Liver (tissue), 9 donors: ENCODE measurements around the gene DNAJC5. TPM values are rescaled to one million over a fixed set of nuclear protein-coding genes. Genes with fewer than 3 reads are reported as not detected.

Source experiments
- DNase-seq: peaks from one replicate; pipeline ENCODE4 v3.0.0-alpha.2; 2017; ENCODE audit warnings: low spot score
- H3K27ac ChIP-seq, 2 donors: one replicate each; pipeline ENCODE4 v1.7.0; 2013; ENCODE audit warnings: inconsistent platforms in 2 of 2, low read length in 2 of 2, control low read depth in 1 of 2, low read depth in 1 of 2, mild to moderate bottlenecking in 1 of 2
- H3K27me3 ChIP-seq, 4 donors: one replicate each; pipeline versions ENCODE4 v1.6.1 to v1.7.0; 2013; ENCODE audit warnings: low read length in 3 of 4, inconsistent platforms in 1 of 4, mild to moderate bottlenecking in 1 of 4, moderate library complexity in 1 of 4; ENCODE audit not compliant: control insufficient read depth in 4 of 4, insufficient read depth in 4 of 4
- H3K36me3 ChIP-seq, 4 donors: one replicate each; pipeline versions ENCODE4 v1.6.1 to v1.7.0; 2013; ENCODE audit warnings: low read length in 3 of 4, mild to moderate bottlenecking in 3 of 4, low read depth in 1 of 4, moderate library complexity in 1 of 4; ENCODE audit not compliant: control insufficient read depth in 4 of 4, insufficient read depth in 3 of 4
- H3K4me1 ChIP-seq, 4 donors: one replicate each; pipeline versions ENCODE4 v1.6.1 to v1.7.0; 2013; ENCODE audit warnings: low read length in 3 of 4, mild to moderate bottlenecking in 3 of 4, moderate library complexity in 1 of 4; ENCODE audit not compliant: control insufficient read depth in 4 of 4, insufficient read depth in 4 of 4
- H3K4me3 ChIP-seq, 3 donors: one replicate each; pipeline versions ENCODE4 v1.6.1 to v1.7.0; 2013; ENCODE audit warnings: low read length in 3 of 3, control low read depth in 1 of 3, low read depth in 1 of 3, mild to moderate bottlenecking in 1 of 3
- H3K9ac ChIP-seq, 2 donors: one replicate each; pipeline ENCODE4 v1.7.0; 2013; ENCODE audit warnings: low read length in 2 of 2, mild to moderate bottlenecking in 2 of 2, moderate library complexity in 2 of 2, control low read depth in 1 of 2, low read depth in 1 of 2
- H3K9me3 ChIP-seq, 4 donors: one replicate each; pipeline versions ENCODE4 v1.6.1 to v1.7.0; 2013; ENCODE audit warnings: low read length in 3 of 4; ENCODE audit not compliant: control insufficient read depth in 4 of 4
- EGR1 ChIP-seq, 2 donors: IDR thresholded peaks; 2 replicates each; pipeline ENCODE4 v1.6.1; 2016 to 2018; ENCODE audit warnings: antibody characterized with exemption in 2 of 2, low read depth in 2 of 2
- FOXA1 ChIP-seq: IDR thresholded peaks from 2 replicates; pipeline ENCODE4 v1.6.1; 2016; ENCODE audit warnings: antibody characterized with exemption
- FOXA2 ChIP-seq: IDR thresholded peaks from 2 replicates; pipeline ENCODE4 v1.6.1; 2016; ENCODE audit warnings: antibody characterized with exemption
- GABPA ChIP-seq, 2 donors: IDR thresholded peaks in 1 of 2; conservative IDR thresholded peaks in 1 of 2; 2 replicates each; pipeline ENCODE4 v1.6.1; 2016; ENCODE audit warnings: antibody characterized with exemption in 2 of 2, mild to moderate bottlenecking in 1 of 2, moderate library complexity in 1 of 2
- HNF4A ChIP-seq, 2 donors: conservative IDR thresholded peaks; 2 replicates each; pipeline ENCODE4 v1.6.1; 2016; ENCODE audit warnings: antibody characterized with exemption in 2 of 2, mild to moderate bottlenecking in 2 of 2
- HNF4G ChIP-seq: IDR thresholded peaks from 2 replicates; pipeline ENCODE4 v1.6.1; 2016; ENCODE audit warnings: antibody characterized with exemption
- JUND ChIP-seq, 2 donors: IDR thresholded peaks; 2 replicates each; pipeline ENCODE4 v1.6.1; 2016; ENCODE audit warnings: antibody characterized with exemption in 2 of 2
- NR2F2 ChIP-seq: IDR thresholded peaks from 2 replicates; pipeline ENCODE4 v1.6.1; 2016; ENCODE audit warnings: antibody characterized with exemption
- RAD21 ChIP-seq, 2 donors: IDR thresholded peaks; 2 replicates each; pipeline ENCODE4 v1.6.1; 2016; ENCODE audit warnings: antibody characterized with exemption in 2 of 2, mild to moderate bottlenecking in 2 of 2
- RXRA ChIP-seq, 2 donors: IDR thresholded peaks; 2 replicates each; pipeline ENCODE4 v1.6.1; 2017 to 2018; ENCODE audit warnings: antibody characterized with exemption in 2 of 2, mild to moderate bottlenecking in 1 of 2
- SP1 ChIP-seq: IDR thresholded peaks from 2 replicates; pipeline ENCODE4 v1.6.1; 2018; ENCODE audit warnings: antibody characterized with exemption, mild to moderate bottlenecking
- TAF1 ChIP-seq: conservative IDR thresholded peaks from 2 replicates; pipeline ENCODE4 v1.6.1; 2016; ENCODE audit warnings: antibody characterized with exemption, mild to moderate bottlenecking
- YY1 ChIP-seq: IDR thresholded peaks from 2 replicates; pipeline ENCODE4 v1.6.1; 2016; ENCODE audit warnings: antibody characterized with exemption, mild to moderate bottlenecking
- ZBTB33 ChIP-seq: IDR thresholded peaks from 2 replicates; pipeline ENCODE4 v1.6.1; 2016; ENCODE audit warnings: antibody characterized with exemption
- WGBS: extraction: QIAGEN DNeasy Blood & Tissue Kit; methylation state at CpG from one replicate; pipeline ENCODE4 v1.1.7; 2013; 5-methylcytosine and 5-hydroxymethylcytosine counted together
- polyA plus RNA-seq, 2 donors: library from polyadenylated mRNA; stranded (reverse) in 1 of 2; unstranded in 1 of 2; fragments of 200-250 nt in 1 of 2; fragments of >200 nt in 1 of 2; fragmentation: Nextera tagmentation in 1 of 2; extraction: Ambion mirVana in 1 of 2; gene quantifications; one replicate each; pipeline versions ENCODE4 v1.2.1 to v1.2.3, GENCODE V29; 2013 to 2015
- total RNA-seq, 2 donors: library from RNA; depleted of rRNA; stranded (reverse); fragments of >200 nt; gene quantifications; one replicate each; pipeline ENCODE4 v1.2.3, GENCODE V29; 2014
- TF ChIP-seq, protein P1 (sequence below): IDR thresholded peaks from 2 replicates; pipeline ENCODE4 v1.6.1; 2016; ENCODE audit warnings: antibody characterized with exemption
- TF ChIP-seq, protein P2 (sequence below): fragments of 150-350 bp; IDR thresholded peaks from 2 replicates; pipeline ENCODE4 v1.5.1; 2017; ENCODE audit warnings: improper control_type of control experiment, low read depth, low read length; ENCODE audit not compliant: missing input control
- TF ChIP-seq, protein P3 (sequence below): IDR thresholded peaks from 2 replicates; pipeline ENCODE4 v1.6.1; 2016; ENCODE audit warnings: antibody characterized with exemption, mild to moderate bottlenecking
- TF ChIP-seq, protein P4 (sequence below): IDR thresholded peaks from 2 replicates; pipeline ENCODE4 v1.6.1; 2016; ENCODE audit warnings: antibody characterized with exemption
- donor health status: healthy.
- donor health status: healthy.
- donor health status: healthy.
- donor health status: healthy.
- donor health status: healthy.

The DNAJC5 gene
- total and polyA plus RNA-seq, 4 donors, result 8.2 to 28.6 (median 18.7) TPM

- no peaks in the 10 kb centered on the region for H3K27me3 ChIP-seq
- WGBS, result 65% methylated on average over 4 of the region's 4 CpGs
- no peak overlapping the region for H3K27ac ChIP-seq
- no peak for TF ChIP-seq FOXA2
- TF ChIP-seq, protein P1, sequence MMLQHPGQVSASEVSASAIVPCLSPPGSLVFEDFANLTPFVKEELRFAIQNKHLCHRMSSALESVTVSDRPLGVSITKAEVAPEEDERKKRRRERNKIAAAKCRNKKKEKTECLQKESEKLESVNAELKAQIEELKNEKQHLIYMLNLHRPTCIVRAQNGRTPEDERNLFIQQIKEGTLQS, result no peak
- TF ChIP-seq HNF4A (conservative IDR thresholded peaks at IDR 0.05), result no peak
- no peak for TF ChIP-seq NR2F2
- no peak for TF ChIP-seq HNF4G
- no peak for TF ChIP-seq RAD21 (IDR thresholded peaks at IDR 0.05)
- TF ChIP-seq RXRA (IDR thresholded peaks at IDR 0.05), result no peak
- no peak for TF ChIP-seq JUND (IDR thresholded peaks at IDR 0.05)
- H3K4me1 ChIP-seq, result peaks cover 20 to 44% (median 33%) of the 10 kb centered on the region in 4 donors
- H3K36me3 ChIP-seq, result peaks cover 5 to 36% (median 10%) of the 10 kb centered on the region in 4 donors
- H3K4me3 ChIP-seq, result no peak overlapping the region
- no peaks in the 10 kb centered on the region for H3K9me3 ChIP-seq
- no peak for DNase-seq
- H3K9ac ChIP-seq, result no peak overlapping the region
Observed at GRCh38 chr20:63958471-63958870, 63.5 kb downstream of the DNAJC5 start.

GRCh38 chr20:63958964-63959698 lies 64.2 kb downstream of the DNAJC5 start:
- no peaks in the 10 kb centered on the region for H3K27me3 ChIP-seq
- peaks cover 15 to 38% (median 27%) of the 10 kb centered on the region in 4 donors for H3K4me1 ChIP-seq
- TF ChIP-seq HNF4G (no peak), RAD21 (IDR thresholded peaks at IDR 0.05) (no peak), YY1 (no peak), TAF1 (no peak), RXRA (IDR thresholded peaks at IDR 0.05) (no peak), GABPA (IDR thresholded peaks at IDR 0.05 in 1 of 2, conservative IDR thresholded peaks at IDR 0.05 in 1 of 2) (no peak), JUND (IDR thresholded peaks at IDR 0.05) (no peak), FOXA1 (no peak), SP1 (no peak), EGR1 (IDR thresholded peaks at IDR 0.05; ENCODE audit: low read depth in 2 of 2) (no peak), ZBTB33 (no peak), NR2F2 (no peak), FOXA2 (no peak)
- TF ChIP-seq, protein P2, sequence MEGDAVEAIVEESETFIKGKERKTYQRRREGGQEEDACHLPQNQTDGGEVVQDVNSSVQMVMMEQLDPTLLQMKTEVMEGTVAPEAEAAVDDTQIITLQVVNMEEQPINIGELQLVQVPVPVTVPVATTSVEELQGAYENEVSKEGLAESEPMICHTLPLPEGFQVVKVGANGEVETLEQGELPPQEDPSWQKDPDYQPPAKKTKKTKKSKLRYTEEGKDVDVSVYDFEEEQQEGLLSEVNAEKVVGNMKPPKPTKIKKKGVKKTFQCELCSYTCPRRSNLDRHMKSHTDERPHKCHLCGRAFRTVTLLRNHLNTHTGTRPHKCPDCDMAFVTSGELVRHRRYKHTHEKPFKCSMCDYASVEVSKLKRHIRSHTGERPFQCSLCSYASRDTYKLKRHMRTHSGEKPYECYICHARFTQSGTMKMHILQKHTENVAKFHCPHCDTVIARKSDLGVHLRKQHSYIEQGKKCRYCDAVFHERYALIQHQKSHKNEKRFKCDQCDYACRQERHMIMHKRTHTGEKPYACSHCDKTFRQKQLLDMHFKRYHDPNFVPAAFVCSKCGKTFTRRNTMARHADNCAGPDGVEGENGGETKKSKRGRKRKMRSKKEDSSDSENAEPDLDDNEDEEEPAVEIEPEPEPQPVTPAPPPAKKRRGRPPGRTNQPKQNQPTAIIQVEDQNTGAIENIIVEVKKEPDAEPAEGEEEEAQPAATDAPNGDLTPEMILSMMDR, result no peak
- TF ChIP-seq, protein P3, sequence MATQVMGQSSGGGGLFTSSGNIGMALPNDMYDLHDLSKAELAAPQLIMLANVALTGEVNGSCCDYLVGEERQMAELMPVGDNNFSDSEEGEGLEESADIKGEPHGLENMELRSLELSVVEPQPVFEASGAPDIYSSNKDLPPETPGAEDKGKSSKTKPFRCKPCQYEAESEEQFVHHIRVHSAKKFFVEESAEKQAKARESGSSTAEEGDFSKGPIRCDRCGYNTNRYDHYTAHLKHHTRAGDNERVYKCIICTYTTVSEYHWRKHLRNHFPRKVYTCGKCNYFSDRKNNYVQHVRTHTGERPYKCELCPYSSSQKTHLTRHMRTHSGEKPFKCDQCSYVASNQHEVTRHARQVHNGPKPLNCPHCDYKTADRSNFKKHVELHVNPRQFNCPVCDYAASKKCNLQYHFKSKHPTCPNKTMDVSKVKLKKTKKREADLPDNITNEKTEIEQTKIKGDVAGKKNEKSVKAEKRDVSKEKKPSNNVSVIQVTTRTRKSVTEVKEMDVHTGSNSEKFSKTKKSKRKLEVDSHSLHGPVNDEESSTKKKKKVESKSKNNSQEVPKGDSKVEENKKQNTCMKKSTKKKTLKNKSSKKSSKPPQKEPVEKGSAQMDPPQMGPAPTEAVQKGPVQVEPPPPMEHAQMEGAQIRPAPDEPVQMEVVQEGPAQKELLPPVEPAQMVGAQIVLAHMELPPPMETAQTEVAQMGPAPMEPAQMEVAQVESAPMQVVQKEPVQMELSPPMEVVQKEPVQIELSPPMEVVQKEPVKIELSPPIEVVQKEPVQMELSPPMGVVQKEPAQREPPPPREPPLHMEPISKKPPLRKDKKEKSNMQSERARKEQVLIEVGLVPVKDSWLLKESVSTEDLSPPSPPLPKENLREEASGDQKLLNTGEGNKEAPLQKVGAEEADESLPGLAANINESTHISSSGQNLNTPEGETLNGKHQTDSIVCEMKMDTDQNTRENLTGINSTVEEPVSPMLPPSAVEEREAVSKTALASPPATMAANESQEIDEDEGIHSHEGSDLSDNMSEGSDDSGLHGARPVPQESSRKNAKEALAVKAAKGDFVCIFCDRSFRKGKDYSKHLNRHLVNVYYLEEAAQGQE, result no peak
- TF ChIP-seq, protein P4, sequence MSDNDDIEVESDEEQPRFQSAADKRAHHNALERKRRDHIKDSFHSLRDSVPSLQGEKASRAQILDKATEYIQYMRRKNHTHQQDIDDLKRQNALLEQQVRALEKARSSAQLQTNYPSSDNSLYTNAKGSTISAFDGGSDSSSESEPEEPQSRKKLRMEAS, result no peak
- TF ChIP-seq, protein P1, result no peak
- H3K27ac ChIP-seq, result no peak overlapping the region
- no peak for DNase-seq
- WGBS, result 94% methylated on average over 10 of the region's 10 CpGs
- H3K9ac ChIP-seq, result no peak overlapping the region
- no peak overlapping the region for H3K4me3 ChIP-seq
- H3K9me3 ChIP-seq, result no peaks in the 10 kb centered on the region
- H3K36me3 ChIP-seq, result peaks cover 5 to 42% (median 14%) of the 10 kb centered on the region in 4 donors
